B cell (primary cell): Measurements from ENCODE around the gene NSUN2. TPM values are rescaled to one million over a fixed set of nuclear protein-coding genes. Genes with fewer than 3 reads are reported as not detected.
"Not testable (repeated sequence)": the region's sequence is repeated elsewhere in the genome, so short reads cannot be mapped to it uniquely, and the experiment has no call there.

ENCODE experiments used
- ATAC-seq: fragments of 200-7000 bp; cut with Tn5 transposase; one replicate; pipeline ENCODE4 v1.10.0; 2021; ENCODE audit warnings: low read depth, mild to moderate bottlenecking, moderate number of reproducible peaks, moderate library complexity
- CTCF ChIA-PET: fragments of 350-600 bp; sonication (Branson Sonifier 250); formaldehyde crosslinking; loops from one replicate; lab custom pipeline; 2021; ENCODE audit warnings: antibody characterized with exemption, inconsistent platforms; lab: Charles Lee
- POLR2A ChIA-PET: fragments of 350-600 bp; sonication (Branson Sonifier 250); formaldehyde crosslinking; loops from one replicate; lab custom pipeline; 2021; ENCODE audit warnings: antibody characterized with exemption; lab: Charles Lee
- DNase-seq: peaks from one replicate; pipeline ENCODE4 v3.0.0; 2013
- H2AFZ ChIP-seq: 2 replicates; pipeline ENCODE4 v1.6.1; 2012; ENCODE audit warnings: mild to moderate bottlenecking, low read depth, low read length; ENCODE audit not compliant: insufficient read depth, poor library complexity, severe bottlenecking
- H3K27ac ChIP-seq, 2 donors: 1 replicate in 1 of 2; 2 replicates in 1 of 2; pipeline ENCODE4 v1.5.1; 2012 to 2013; ENCODE audit warnings: low read length in 2 of 2, mild to moderate bottlenecking in 2 of 2, moderate library complexity in 1 of 2
- H3K27me3 ChIP-seq, 4 experiments: fragments of 200-600 bp in 1 of 4; sonication (generic) in 1 of 4; replicated peaks in 1 of 4; 1 replicate in 2 of 4; 2 replicates in 2 of 4; pipeline versions ENCODE4 v1.6.1 to v1.7.0; 2013 to 2016; ENCODE audit warnings: low read length in 3 of 4, mild to moderate bottlenecking in 2 of 4, mixed read lengths in 1 of 4, moderate library complexity in 1 of 4; ENCODE audit not compliant: insufficient read depth in 4 of 4, control insufficient read depth in 3 of 4; ENCODE audit errors: control extremely low read depth in 1 of 4
- H3K36me3 ChIP-seq, 2 experiments: replicated peaks in 1 of 2; 1 replicate in 1 of 2; 2 replicates in 1 of 2; pipeline versions ENCODE4 v1.6.1 to v1.7.1; 2013; ENCODE audit warnings: low read length in 1 of 2; ENCODE audit not compliant: insufficient read depth in 2 of 2, control insufficient read depth in 1 of 2; ENCODE audit errors: control extremely low read depth in 1 of 2, extremely low read depth in 1 of 2
- H3K4me1 ChIP-seq, 2 donors: fragments of 200-600 bp in 1 of 2; sonication (generic) in 1 of 2; 1 replicate in 1 of 2; 2 replicates in 1 of 2; pipeline versions ENCODE4 v1.5.1 to v1.6.1; 2013 to 2017; ENCODE audit warnings: low read length in 2 of 2; ENCODE audit not compliant: control insufficient read depth in 2 of 2, insufficient read depth in 2 of 2
- H3K4me2 ChIP-seq: replicated peaks from 2 replicates; pipeline ENCODE3; 2012; ENCODE audit warnings: mild to moderate bottlenecking, low read depth, low read length; ENCODE audit not compliant: poor library complexity, severe bottlenecking
- H3K4me3 ChIP-seq, 5 experiments: fragments of 200-600 bp in 1 of 5; sonication (generic) in 1 of 5; 1 replicate in 3 of 5; 2 replicates in 2 of 5; pipeline versions ENCODE4 v1.5.1 to v1.7.0; 2011 to 2016; ENCODE audit warnings: low read length in 4 of 5, mild to moderate bottlenecking in 4 of 5, low read depth in 2 of 5, control low read depth in 1 of 5, moderate library complexity in 1 of 5; ENCODE audit not compliant: insufficient read depth in 1 of 5; ENCODE audit errors: control extremely low read depth in 1 of 5, extremely low read depth in 1 of 5
- H3K79me2 ChIP-seq: fragments of 200-600 bp; sonication (generic); one replicate; pipeline ENCODE4 v1.6.0; 2016; ENCODE audit warnings: low read length; ENCODE audit not compliant: control insufficient read depth, insufficient read depth
- H3K9ac ChIP-seq: fragments of 200-600 bp; sonication (generic); 2 replicates; pipeline ENCODE4 v1.6.1; 2017; ENCODE audit warnings: mild to moderate bottlenecking, low read length, moderate library complexity
- H3K9me3 ChIP-seq, 3 donors: one replicate each; pipeline versions ENCODE4 v1.6.1 to v1.7.1; 2013; ENCODE audit warnings: low read length in 2 of 3; ENCODE audit not compliant: control insufficient read depth in 2 of 3, insufficient read depth in 1 of 3; ENCODE audit errors: control extremely low read depth in 1 of 3
- H4K20me1 ChIP-seq: 2 replicates; pipeline ENCODE4 v1.6.0; 2012; ENCODE audit warnings: mild to moderate bottlenecking, low read length; ENCODE audit not compliant: insufficient read depth, control insufficient read depth, poor library complexity, severe bottlenecking
- H3K27ac Mint-ChIP-seq: one replicate; pipeline ENCODE4 v1.8.0; 2021; ENCODE audit warnings: mixed read lengths
- H3K27me3 Mint-ChIP-seq: one replicate; pipeline ENCODE4 v1.8.0; 2021; ENCODE audit warnings: mixed read lengths
- H3K4me1 Mint-ChIP-seq: one replicate; pipeline ENCODE4 v1.8.0; 2021; ENCODE audit warnings: mixed read lengths
- H3K4me3 Mint-ChIP-seq: one replicate; pipeline ENCODE4 v1.8.0; 2021; ENCODE audit warnings: mixed read lengths
- H3K9me3 Mint-ChIP-seq: one replicate; pipeline ENCODE4 v1.8.0; 2022; ENCODE audit warnings: mixed read lengths; ENCODE audit not compliant: insufficient read depth
- EZH2 ChIP-seq: IDR thresholded peaks from 2 replicates; pipeline ENCODE4 v1.6.1; 2012; ENCODE audit warnings: borderline replicate concordance, low read depth, mild to moderate bottlenecking, moderate library complexity, low read length; ENCODE audit not compliant: insufficient read depth, poor library complexity, severe bottlenecking
- WGBS: methylation state at CpG from one replicate; pipeline ENCODE4 v1.1.5; 2013; ENCODE audit warnings: missing lambda C conversion rate; ENCODE audit not compliant: insufficient coverage; 5-methylcytosine and 5-hydroxymethylcytosine counted together
- intact Hi-C: fragments of 100-400 bp; cut with micrococcal nuclease; formaldehyde crosslinking; loops from one replicate; pipeline ENCODE4 v1.10.0; 2022
- polyA plus RNA-seq: library from polyadenylated mRNA; depleted of rRNA; stranded (reverse); fragments of >200 nt; gene quantifications from 2 replicates; pipeline ENCODE4 v1.2.3, GENCODE V29; 2012
- total RNA-seq, 2 donors: library from RNA; stranded (reverse); fragments of 120-200 nt in 1 of 2; gene quantifications; 1 replicate in 1 of 2; 2 replicates in 1 of 2; pipeline versions ENCODE4 v1.2.3 to v1.2.4, GENCODE V29; 2013 to 2022
- TF ChIP-seq, protein P1 (sequence below): fragments of 200-600 bp; IDR thresholded peaks from one replicate; pipeline ENCODE4 v1.8.0; 2022; ENCODE audit warnings: antibody characterized with exemption, mild to moderate bottlenecking

The NSUN2 gene
- total and polyA plus RNA-seq, 2 donors (not counting 1 experiment from before 2014, with no cell fraction given), result 58.8 to 85.0 TPM

DNA sequence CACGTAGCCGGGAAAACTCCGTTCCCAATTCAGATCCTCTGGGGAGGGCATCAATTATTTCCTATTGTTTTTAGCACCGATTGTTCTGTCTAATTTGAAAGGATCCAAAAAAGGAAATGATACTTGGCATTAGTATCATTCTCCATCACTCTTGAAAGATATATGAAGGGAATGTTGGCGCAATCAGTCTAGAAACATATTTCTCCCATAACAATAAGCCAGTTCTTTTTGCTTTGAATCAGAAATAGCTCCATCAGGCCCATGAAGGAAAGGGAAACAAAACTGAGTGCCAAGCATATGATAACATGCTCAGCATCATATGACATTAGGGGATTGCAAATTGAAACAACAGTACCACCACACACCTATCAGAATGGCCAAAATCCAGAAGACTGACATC is 40.2 kb upstream of the NSUN2 start:
- no peak for DNase-seq
- H3K4me3 Mint-ChIP-seq, result no peak overlapping the region
- Histone ChIP-seq H3K79me2 (no peaks in the 10 kb centered on the region), H3K4me1 (no peaks in the 10 kb centered on the region), H3K27ac (no peak overlapping the region), H3K4me3 (no peak overlapping the region), H2AFZ (no peak overlapping the region), H3K27me3 (no peaks in the 10 kb centered on the region), H3K9me3 (peaks cover 0 to 5% (median 1%) of the 10 kb centered on the region in 3 donors), H3K36me3 (peaks cover 0 to 4% of the 10 kb centered on the region in 2 experiments), H4K20me1 (no peaks in the 10 kb centered on the region), H3K9ac (no peak overlapping the region), H3K4me2 (no peak overlapping the region)
- ChIA-PET POLR2A (no interaction called here), CTCF (no interaction called here)
- no peaks in the 10 kb centered on the region for H3K4me1 Mint-ChIP-seq
- H3K27ac Mint-ChIP-seq, result no peak overlapping the region
- ATAC-seq, result no peak
- no peak for TF ChIP-seq EZH2
- TF ChIP-seq, protein P1, sequence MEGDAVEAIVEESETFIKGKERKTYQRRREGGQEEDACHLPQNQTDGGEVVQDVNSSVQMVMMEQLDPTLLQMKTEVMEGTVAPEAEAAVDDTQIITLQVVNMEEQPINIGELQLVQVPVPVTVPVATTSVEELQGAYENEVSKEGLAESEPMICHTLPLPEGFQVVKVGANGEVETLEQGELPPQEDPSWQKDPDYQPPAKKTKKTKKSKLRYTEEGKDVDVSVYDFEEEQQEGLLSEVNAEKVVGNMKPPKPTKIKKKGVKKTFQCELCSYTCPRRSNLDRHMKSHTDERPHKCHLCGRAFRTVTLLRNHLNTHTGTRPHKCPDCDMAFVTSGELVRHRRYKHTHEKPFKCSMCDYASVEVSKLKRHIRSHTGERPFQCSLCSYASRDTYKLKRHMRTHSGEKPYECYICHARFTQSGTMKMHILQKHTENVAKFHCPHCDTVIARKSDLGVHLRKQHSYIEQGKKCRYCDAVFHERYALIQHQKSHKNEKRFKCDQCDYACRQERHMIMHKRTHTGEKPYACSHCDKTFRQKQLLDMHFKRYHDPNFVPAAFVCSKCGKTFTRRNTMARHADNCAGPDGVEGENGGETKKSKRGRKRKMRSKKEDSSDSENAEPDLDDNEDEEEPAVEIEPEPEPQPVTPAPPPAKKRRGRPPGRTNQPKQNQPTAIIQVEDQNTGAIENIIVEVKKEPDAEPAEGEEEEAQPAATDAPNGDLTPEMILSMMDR, result no peak
- no peaks in the 10 kb centered on the region for H3K27me3 Mint-ChIP-seq
- intact Hi-C loops, result no loop called here
- no peaks in the 10 kb centered on the region for H3K9me3 Mint-ChIP-seq
- WGBS, result no CpG with 5 or more reads among the region's 5 CpGs

GRCh38 chr5:6668717-6669116 is 35.9 kb upstream of the NSUN2 start:
- intact Hi-C loops, H3K4me1 ChIP-seq, H3K36me3 ChIP-seq, H3K27me3 ChIP-seq, H4K20me1 ChIP-seq, H3K9ac ChIP-seq, H3K4me1 Mint-ChIP-seq, H3K9me3 Mint-ChIP-seq, H3K27ac ChIP-seq, H3K4me3 ChIP-seq, H3K27me3 Mint-ChIP-seq, H3K9me3 ChIP-seq, ATAC-seq, POLR2A ChIA-PET, H3K4me2 ChIP-seq, H2AFZ ChIP-seq, CTCF ChIA-PET, DNase-seq, H3K79me2 ChIP-seq, H3K4me3 Mint-ChIP-seq, H3K27ac Mint-ChIP-seq: not testable (repeated sequence)
- 98% methylated on average over 7 of the region's 9 CpGs for WGBS
